Activated T-helper 1 cell treated with anti-CD3 and anti-CD28 coated beads, Interleukin-12 subunit alpha, Interleukin-12 subunit beta, Interleukin-2, Interleukin-4 antibody, amounts not matched to agents 30 ng/mL and 10 ng/mL and 1 ng/mL, durations not matched to agents 14 hours and 24 hours and 36 hours (primary cell): ENCODE measurements around the gene NSF. TPM values are rescaled to one million over a fixed set of nuclear protein-coding genes. Genes with fewer than 3 reads are reported as not detected.

Experiments used
- DNase-seq: peaks from one replicate; pipeline ENCODE4 v3.0.0; 2021; ENCODE audit warnings: low spot score
- H3K27ac Mint-ChIP-seq: one replicate; pipeline ENCODE4 v1.8.0; 2021; ENCODE audit warnings: mild to moderate bottlenecking, mixed read lengths
- H3K27me3 Mint-ChIP-seq: one replicate; pipeline ENCODE4 v1.8.0; 2022; ENCODE audit warnings: mild to moderate bottlenecking, moderate library complexity, mixed read lengths; ENCODE audit not compliant: insufficient read depth
- H3K36me3 Mint-ChIP-seq: one replicate; pipeline ENCODE4 v1.8.0; 2021; ENCODE audit warnings: low read depth, mixed read lengths
- H3K4me1 Mint-ChIP-seq: one replicate; pipeline ENCODE4 v1.8.0; 2021; ENCODE audit warnings: low read depth, mixed read lengths
- H3K4me3 Mint-ChIP-seq: one replicate; pipeline ENCODE4 v1.8.0; 2021; ENCODE audit warnings: mild to moderate bottlenecking, moderate library complexity, mixed read lengths
- H3K9me3 Mint-ChIP-seq: one replicate; pipeline ENCODE4 v1.8.0; 2021; ENCODE audit warnings: mixed read lengths
- intact Hi-C: fragments of 100-400 bp; cut with micrococcal nuclease; formaldehyde crosslinking; loops from one replicate; pipeline ENCODE4 v1.15.1; 2024
- total RNA-seq: library from RNA; stranded (reverse); gene quantifications from 2 replicates; pipeline ENCODE4 v1.2.3, GENCODE V29; 2022

Gene NSF
- total RNA-seq, 1 donor from 2014 or later: 34.1 TPM

- Mint-ChIP-seq H3K4me3 (no peak overlapping the region), H3K27ac (no peak overlapping the region)
Observed at GRCh38 chr17:46732754-46733398, 142.4 kb downstream of the NSF start.

GRCh38 chr17:46733837-46734475, 143.5 kb downstream of the NSF start:
- no peak overlapping the region for H3K4me3 Mint-ChIP-seq
- H3K4me1 Mint-ChIP-seq: no peaks in the 10 kb centered on the region
- no peak overlapping the region for H3K27ac Mint-ChIP-seq
- no peaks in the 10 kb centered on the region for H3K27me3 Mint-ChIP-seq
- H3K9me3 Mint-ChIP-seq: no peaks in the 10 kb centered on the region
- intact Hi-C loops: no loop called here
- H3K36me3 Mint-ChIP-seq: peaks cover 14% of the 10 kb centered on the region
- no peak for DNase-seq

More at GRCh38 chr17:46732754-46733398, 142.4 kb downstream of the NSF start:
- intact Hi-C loops: no loop called here
- Mint-ChIP-seq H3K36me3 (peaks cover 14% of the 10 kb centered on the region), H3K9me3 (no peaks in the 10 kb centered on the region), H3K27me3 (no peaks in the 10 kb centered on the region), H3K4me1 (no peaks in the 10 kb centered on the region)
- DNase-seq: no peak

- Mint-ChIP-seq H3K9me3 (no peaks in the 10 kb centered on the region), H3K27ac (no peak overlapping the region), H3K27me3 (no peaks in the 10 kb centered on the region), H3K4me1 (no peaks in the 10 kb centered on the region), H3K36me3 (peaks cover 8% of the 10 kb centered on the region), H3K4me3 (no peak overlapping the region)
- intact Hi-C loops: no loop called here
- DNase-seq: no peak
Observed at GRCh38 chr17:46736100-46736499, 145.6 kb downstream of the NSF start.

GRCh38 chr17:46737326-46737725, 146.9 kb downstream of the NSF start:
- H3K27ac Mint-ChIP-seq: no peak overlapping the region
- H3K27me3 Mint-ChIP-seq: no peaks in the 10 kb centered on the region
- no peak overlapping the region for H3K4me3 Mint-ChIP-seq
- H3K9me3 Mint-ChIP-seq: no peaks in the 10 kb centered on the region
- DNase-seq: no peak
- no peaks in the 10 kb centered on the region for H3K4me1 Mint-ChIP-seq
- peaks cover 7% of the 10 kb centered on the region for H3K36me3 Mint-ChIP-seq
- intact Hi-C loops: no loop called here

GRCh38 chr17:46738544-46738943, 148.1 kb downstream of the NSF start:
- Mint-ChIP-seq H3K4me1 (no peaks in the 10 kb centered on the region), H3K9me3 (no peaks in the 10 kb centered on the region), H3K27me3 (no peaks in the 10 kb centered on the region), H3K36me3 (peaks cover 5% of the 10 kb centered on the region), H3K27ac (no peak overlapping the region), H3K4me3 (no peak overlapping the region)
- intact Hi-C loops: no loop called here
- no peak for DNase-seq

- DNase-seq: no peak
- Mint-ChIP-seq H3K27ac (no peak overlapping the region), H3K4me1 (no peaks in the 10 kb centered on the region), H3K9me3 (no peaks in the 10 kb centered on the region), H3K36me3 (peaks cover 7% of the 10 kb centered on the region), H3K4me3 (no peak overlapping the region), H3K27me3 (no peaks in the 10 kb centered on the region)
- intact Hi-C loops: no loop called here
Observed at GRCh38 chr17:46739982-46740381, 149.5 kb downstream of the NSF start.

- intact Hi-C loops: no loop called here
- no peak for DNase-seq
- no peak overlapping the region for H3K4me3 Mint-ChIP-seq
- H3K27ac Mint-ChIP-seq: no peak overlapping the region
- no peaks in the 10 kb centered on the region for H3K4me1 Mint-ChIP-seq
- no peaks in the 10 kb centered on the region for H3K27me3 Mint-ChIP-seq
- H3K36me3 Mint-ChIP-seq: peaks cover 9% of the 10 kb centered on the region
- no peaks in the 10 kb centered on the region for H3K9me3 Mint-ChIP-seq
Observed at GRCh38 chr17:46741122-46741730, 150.8 kb downstream of the NSF start.

GRCh38 chr17:46742565-46743270, 152.2 kb downstream of the NSF start:
- Mint-ChIP-seq H3K9me3 (no peaks in the 10 kb centered on the region), H3K4me3 (no peak overlapping the region), H3K27ac (no peak overlapping the region), H3K27me3 (no peaks in the 10 kb centered on the region), H3K4me1 (no peaks in the 10 kb centered on the region), H3K36me3 (peaks cover 7% of the 10 kb centered on the region)
- intact Hi-C loops: no loop called here
- no peak for DNase-seq

GRCh38 chr17:46744441-46744840, 154.0 kb downstream of the NSF start:
- intact Hi-C loops: no loop called here
- H3K9me3 Mint-ChIP-seq: no peaks in the 10 kb centered on the region
- no peaks in the 10 kb centered on the region for H3K27me3 Mint-ChIP-seq
- no peak for DNase-seq
- H3K4me3 Mint-ChIP-seq: no peak overlapping the region
- peaks cover 10% of the 10 kb centered on the region for H3K36me3 Mint-ChIP-seq
- no peak overlapping the region for H3K27ac Mint-ChIP-seq
- no peaks in the 10 kb centered on the region for H3K4me1 Mint-ChIP-seq

- Mint-ChIP-seq H3K4me1 (no peaks in the 10 kb centered on the region), H3K27me3 (no peaks in the 10 kb centered on the region), H3K4me3 (no peak overlapping the region), H3K27ac (no peak overlapping the region), H3K36me3 (peaks cover 11% of the 10 kb centered on the region), H3K9me3 (no peaks in the 10 kb centered on the region)
- intact Hi-C loops: no loop called here
- no peak for DNase-seq
Observed at GRCh38 chr17:46745376-46745775, 154.9 kb downstream of the NSF start.

GRCh38 chr17:46751425-46751824, 161.0 kb downstream of the NSF start:
- H3K27me3 Mint-ChIP-seq: no peaks in the 10 kb centered on the region
- DNase-seq: no peak
- no peak overlapping the region for H3K4me3 Mint-ChIP-seq
- peaks cover 23% of the 10 kb centered on the region for H3K36me3 Mint-ChIP-seq
- intact Hi-C loops: no loop called here
- no peaks in the 10 kb centered on the region for H3K4me1 Mint-ChIP-seq
- no peak overlapping the region for H3K27ac Mint-ChIP-seq
- no peaks in the 10 kb centered on the region for H3K9me3 Mint-ChIP-seq

GRCh38 chr17:46753776-46754175, 163.3 kb downstream of the NSF start:
- Mint-ChIP-seq H3K4me1 (peaks cover 5% of the 10 kb centered on the region), H3K27ac (no peak overlapping the region), H3K9me3 (no peaks in the 10 kb centered on the region), H3K36me3 (peaks cover 27% of the 10 kb centered on the region), H3K27me3 (no peaks in the 10 kb centered on the region), H3K4me3 (no peak overlapping the region)
- no peak for DNase-seq
- intact Hi-C loops: no loop called here
